Loucy (cell line): ENCODE measurements around the gene ANKRD27.

ENCODE experiments used
- H2AFZ ChIP-seq: fragments of 200-600 bp; sonication (generic); 2 replicates; pipeline ENCODE4 v1.6.0; 2016; ENCODE audit warnings: antibody characterized with exemption, mild to moderate bottlenecking, low read length, moderate library complexity
- H3F3A ChIP-seq: fragments of 200-600 bp; 2 replicates; pipeline ENCODE4 v1.6.0; 2016; ENCODE audit warnings: antibody characterized with exemption, low read depth, mild to moderate bottlenecking
- H3K27me3 ChIP-seq: fragments of 200-600 bp; sonication (generic); 2 replicates; pipeline ENCODE4 v1.6.1; 2014; ENCODE audit warnings: low read length, mild to moderate bottlenecking; ENCODE audit not compliant: insufficient read depth, poor library complexity, severe bottlenecking
- H3K36me3 ChIP-seq: fragments of 200-600 bp; sonication (generic); 2 replicates; pipeline ENCODE4 v1.6.1; 2016; ENCODE audit warnings: low read length; ENCODE audit not compliant: insufficient read depth
- H3K4me1 ChIP-seq: fragments of 200-600 bp; sonication (generic); 2 replicates; pipeline ENCODE4 v1.5.1; 2014; ENCODE audit warnings: low read length, mild to moderate bottlenecking; ENCODE audit not compliant: insufficient read depth, poor library complexity, severe bottlenecking
- H3K4me2 ChIP-seq: fragments of 200-600 bp; sonication (generic); 2 replicates; pipeline ENCODE4 v1.6.0; 2014; ENCODE audit warnings: antibody characterized with exemption, low read length, low read depth, mild to moderate bottlenecking; ENCODE audit not compliant: poor library complexity, severe bottlenecking
- H3K4me3 ChIP-seq: fragments of 200-600 bp; sonication (generic); 2 replicates; pipeline ENCODE4 v1.5.1; 2014; ENCODE audit warnings: low read length, mild to moderate bottlenecking, mixed read lengths; ENCODE audit not compliant: poor library complexity, severe bottlenecking
- H3K79me2 ChIP-seq: fragments of 200-600 bp; sonication (generic); 2 replicates; pipeline ENCODE4 v1.6.1; 2014; ENCODE audit warnings: low read length; ENCODE audit not compliant: insufficient read depth
- H3K9ac ChIP-seq: fragments of 200-600 bp; sonication (generic); 2 replicates; pipeline ENCODE4 v1.6.0; 2014; ENCODE audit warnings: mild to moderate bottlenecking, low read depth, low read length, moderate library complexity; ENCODE audit not compliant: poor library complexity, severe bottlenecking
- H3K9me2 ChIP-seq: fragments of 200-600 bp; sonication (generic); replicated peaks from 2 replicates; pipeline ENCODE4 v1.6.1; 2016; ENCODE audit warnings: low read depth, low read length, mixed read lengths
- H3K9me3 ChIP-seq: fragments of 200-600 bp; sonication (generic); 2 replicates; pipeline ENCODE4 v1.6.1; 2014; ENCODE audit warnings: mild to moderate bottlenecking, antibody characterized with exemption, low read length, low read depth; ENCODE audit not compliant: insufficient read depth
- H4K20me1 ChIP-seq: fragments of 200-600 bp; sonication (generic); 2 replicates; pipeline ENCODE4 v1.6.0; 2014; ENCODE audit warnings: antibody characterized with exemption, low read length, mild to moderate bottlenecking; ENCODE audit not compliant: insufficient read depth, poor library complexity, severe bottlenecking
- EZH2phosphoT487 ChIP-seq: fragments of 200-600 bp; IDR thresholded peaks from 2 replicates; pipeline ENCODE4 v1.6.1; 2018; ENCODE audit warnings: antibody characterized with exemption, mild to moderate bottlenecking, moderate library complexity, borderline replicate concordance

The ANKRD27 gene

GRCh38 chr19:32550666-32551065 lies 124.3 kb downstream of the ANKRD27 start:
- H3F3A ChIP-seq = no peaks in the 10 kb centered on the region
- no peak overlapping the region for H2AFZ ChIP-seq
- no peaks in the 10 kb centered on the region for H3K9me3 ChIP-seq
- H3K9me2 ChIP-seq = no peaks in the 10 kb centered on the region
- no peaks in the 10 kb centered on the region for H3K79me2 ChIP-seq
- no peaks in the 10 kb centered on the region for H3K27me3 ChIP-seq
- no peak overlapping the region for H3K9ac ChIP-seq
- H3K4me3 ChIP-seq = no peak overlapping the region
- H4K20me1 ChIP-seq = no peaks in the 10 kb centered on the region
- H3K36me3 ChIP-seq = no peaks in the 10 kb centered on the region
- no peaks in the 10 kb centered on the region for H3K4me1 ChIP-seq
- H3K4me2 ChIP-seq = no peak overlapping the region
- TF ChIP-seq EZH2phosphoT487 = no peak
